Left renal pelvis (tissue), 4 donors: ENCODE results near the gene PWWP2B. TPM values are rescaled to one million over a fixed set of nuclear protein-coding genes. Genes with fewer than 3 reads are reported as not detected.

Source experiments
- DNase-seq, 4 donors: peaks; one replicate each; pipeline ENCODE4 v3.0.0-alpha.2; 2013; ENCODE audit warnings: low read depth in 4 of 4, low spot score in 3 of 4
- polyA plus RNA-seq, 4 donors: library from polyadenylated mRNA; unstranded; fragments of 120-200 nt; gene quantifications; one replicate each; pipeline ENCODE4 v1.2.1, GENCODE V29; 2013; ENCODE audit not compliant: insufficient read length in 4 of 4

Gene PWWP2B
- polyA plus RNA-seq, 4 donors: 2.7 to 12.9 (median 8.7) TPM

GRCh38 chr10:132362151-132362611 is 34.8 kb upstream of the PWWP2B start:
- DNase-seq: no peak

GRCh38 chr10:132363376-132363775 is 33.6 kb upstream of the PWWP2B start:
- no peak for DNase-seq

DNA sequence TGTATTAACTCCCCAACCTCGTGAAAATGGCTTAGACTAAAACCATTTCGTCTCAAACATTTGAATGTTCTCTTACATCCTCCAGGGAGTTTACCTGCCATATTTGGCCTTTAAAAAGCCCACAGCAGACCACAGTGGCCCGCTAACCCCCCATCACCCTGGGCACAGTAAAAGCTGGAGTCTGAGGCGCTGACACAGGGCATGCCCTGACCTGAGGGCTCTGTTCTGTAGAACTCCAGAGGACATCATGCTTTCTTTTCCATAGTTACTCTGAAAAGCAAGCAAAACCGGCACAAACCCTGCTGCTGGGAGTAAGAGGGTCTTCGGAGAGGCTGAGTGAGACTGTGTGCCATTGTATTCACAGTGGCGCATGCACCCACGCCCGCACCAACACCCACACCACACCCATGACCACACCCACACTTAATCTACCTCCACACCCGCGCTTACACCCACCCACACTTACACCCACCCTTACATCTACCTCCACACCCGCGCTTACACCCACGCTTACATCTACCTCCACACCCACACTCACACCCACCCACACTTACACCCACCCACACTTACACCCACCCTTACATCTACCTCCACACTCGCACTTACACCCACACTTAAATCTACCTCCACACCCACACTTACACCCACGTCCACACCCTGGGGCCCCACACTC is 32.9 kb upstream of the PWWP2B start:
- no peak for DNase-seq

- no peak for DNase-seq
Observed at GRCh38 chr10:132364594-132364970, 32.4 kb upstream of the PWWP2B start.

- no peak for DNase-seq
Observed at GRCh38 chr10:132365102-132365501, 31.9 kb upstream of the PWWP2B start.

- no peak for DNase-seq
Observed at GRCh38 chr10:132366006-132366405, 31.0 kb upstream of the PWWP2B start.

- DNase-seq: no peak
Observed at GRCh38 chr10:132366499-132366898, 30.5 kb upstream of the PWWP2B start.

GRCh38 chr10:132368391-132368790 is 28.6 kb upstream of the PWWP2B start:
- no peak for DNase-seq

DNA sequence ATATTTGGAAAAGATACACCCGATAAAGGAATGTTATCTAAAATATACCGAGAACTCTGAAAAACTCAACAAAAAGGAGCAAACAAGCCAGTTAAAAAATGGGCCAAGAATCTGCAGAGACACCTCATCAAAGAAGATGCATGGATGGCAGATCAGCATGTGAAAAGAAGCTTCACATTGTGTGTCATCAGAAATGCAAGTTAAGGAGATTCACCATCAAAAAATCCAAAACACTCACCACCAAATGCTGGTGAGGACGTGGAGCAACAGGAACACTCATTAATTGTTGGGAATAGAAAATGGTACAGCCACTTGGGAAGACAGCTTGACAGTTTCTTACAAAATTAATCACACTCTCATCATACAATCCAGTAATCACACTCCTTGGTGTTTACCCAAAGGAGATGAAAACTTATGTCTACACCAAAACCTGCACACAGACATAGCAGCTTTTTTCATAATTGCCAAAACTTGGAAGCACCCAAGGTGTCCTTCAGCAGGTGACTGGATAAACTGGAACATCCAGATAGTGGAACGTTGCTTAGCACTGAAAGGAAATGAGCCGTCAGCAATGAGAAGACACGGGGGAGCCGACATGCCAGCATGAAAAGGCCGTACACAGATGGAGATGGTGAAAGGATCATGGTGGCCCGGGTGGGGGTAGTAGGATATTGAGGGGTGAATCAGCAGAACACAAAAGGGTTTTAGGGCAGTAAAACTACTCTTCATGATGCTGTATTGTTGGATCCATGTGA is 27.9 kb upstream of the PWWP2B start:
- no peak for DNase-seq

DNA sequence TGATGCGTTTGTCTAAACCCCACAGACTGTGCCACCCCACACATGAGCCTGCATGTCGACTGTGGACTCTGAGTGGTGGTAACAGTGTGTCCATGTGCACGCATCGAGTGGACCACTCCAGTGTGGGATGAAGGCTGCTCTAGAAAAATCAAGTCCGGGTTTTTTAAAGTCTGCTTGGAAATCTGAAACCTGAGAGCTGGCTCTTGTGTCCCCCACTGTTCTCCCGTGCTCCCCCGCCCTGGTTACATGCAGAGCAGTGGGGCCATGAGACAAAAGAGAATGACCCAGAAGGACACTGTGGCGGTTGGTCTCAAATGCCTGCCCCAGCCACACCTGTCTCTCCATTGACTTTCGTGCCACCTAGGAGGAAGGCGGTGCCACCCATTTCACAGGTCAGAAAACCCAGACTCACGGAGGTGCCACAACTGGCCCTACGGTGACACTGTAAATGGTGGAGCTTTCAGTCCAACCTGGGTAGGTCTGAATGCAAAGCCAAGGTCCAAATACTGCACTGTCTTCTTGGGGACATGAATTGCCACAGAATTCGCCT is 27.3 kb upstream of the PWWP2B start:
- no peak for DNase-seq

- no peak for DNase-seq
Observed at GRCh38 chr10:132370426-132371340, 26.3 kb upstream of the PWWP2B start.

DNA sequence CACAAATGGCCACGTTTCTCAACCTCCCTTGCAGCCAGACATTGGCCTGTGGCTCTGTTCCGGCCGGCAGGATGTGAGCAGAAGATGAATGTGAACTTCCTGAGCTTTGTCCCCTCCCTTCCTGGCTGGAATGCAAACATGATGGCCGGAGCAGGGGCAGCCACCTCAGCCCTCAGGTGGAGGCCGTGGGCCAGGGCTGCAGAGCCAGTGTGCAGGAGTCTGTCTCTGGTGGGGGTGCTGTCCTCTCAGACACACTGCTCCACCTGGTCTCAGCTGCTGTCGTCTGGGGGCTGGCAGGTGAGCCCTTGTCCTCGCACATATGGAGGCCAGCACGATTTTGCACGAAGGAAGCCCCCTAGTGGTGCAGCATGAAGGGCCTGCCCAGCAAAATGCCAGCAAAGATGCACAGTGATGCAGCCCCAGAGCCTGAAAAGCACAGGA is 25.3 kb upstream of the PWWP2B start:
- DNase-seq: no peak

DNA sequence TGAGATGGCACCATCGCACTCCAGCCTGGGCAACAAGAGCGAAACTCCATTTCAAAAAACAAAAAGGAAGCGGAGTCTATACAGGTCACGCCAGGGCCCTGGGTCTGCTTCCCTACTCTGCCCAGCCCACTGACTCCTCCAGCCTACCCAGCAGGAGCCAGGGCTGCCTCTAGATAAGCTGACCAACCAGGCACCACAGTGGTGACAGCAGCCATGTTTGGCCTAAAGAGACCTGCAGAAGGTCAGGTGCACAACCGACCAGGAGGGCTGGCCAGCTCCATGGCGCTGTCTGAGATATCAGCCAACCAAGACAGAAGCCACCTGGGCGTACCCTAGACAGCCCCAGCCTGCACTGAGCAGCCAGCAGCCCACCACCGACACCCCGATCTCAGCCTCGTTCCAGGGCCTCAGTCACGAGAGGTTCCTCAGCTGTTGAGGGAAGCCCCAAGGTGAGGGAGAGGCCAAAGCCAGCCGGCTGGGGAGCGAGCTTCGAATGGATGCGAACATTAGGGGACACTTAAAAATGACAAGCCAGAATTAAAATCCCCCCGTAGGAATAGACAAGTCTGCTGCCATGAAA is 24.4 kb upstream of the PWWP2B start:
- DNase-seq: no peak

DNA sequence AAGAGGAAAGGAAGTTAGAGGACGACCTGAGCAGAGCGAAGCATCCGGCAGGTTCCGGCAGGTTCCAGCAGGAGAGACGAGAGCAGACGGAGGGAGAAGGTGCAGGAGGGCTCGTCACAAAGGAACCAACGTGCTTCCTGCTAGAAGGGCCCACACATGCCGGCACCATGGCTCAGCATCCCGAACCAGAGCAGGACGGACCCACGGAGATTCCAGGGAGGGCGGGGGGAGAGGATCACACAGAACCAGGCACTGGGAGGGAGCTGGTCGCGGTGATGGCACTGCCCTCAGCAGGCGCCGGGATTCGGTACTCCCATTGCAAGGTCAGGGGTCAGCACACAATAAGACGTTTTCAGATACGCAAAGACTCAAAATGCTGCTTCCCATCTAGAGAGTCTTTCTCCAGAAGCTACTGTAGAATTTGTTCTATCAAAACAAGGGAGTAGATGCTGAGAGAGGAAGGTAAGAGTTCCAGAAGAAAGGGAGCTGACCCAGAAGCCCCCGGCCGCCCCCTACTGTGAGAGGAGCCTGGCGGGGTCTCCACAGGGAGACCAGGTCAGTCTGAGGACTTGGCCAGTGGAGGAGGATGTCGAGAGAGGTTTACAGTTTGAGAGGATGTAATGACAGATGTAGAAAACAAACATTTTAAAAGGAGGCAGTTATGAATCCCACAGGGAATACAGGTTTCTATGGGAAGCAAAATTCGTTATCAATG is 23.6 kb upstream of the PWWP2B start:
- DNase-seq: no peak

- DNase-seq: no peak
Observed at GRCh38 chr10:132374176-132374575, 22.8 kb upstream of the PWWP2B start.

- DNase-seq: no peak
Observed at GRCh38 chr10:132374612-132375011, 22.4 kb upstream of the PWWP2B start.

GRCh38 chr10:132375116-132375794 is 21.7 kb upstream of the PWWP2B start:
- no peak for DNase-seq

- no peak for DNase-seq
Observed at GRCh38 chr10:132375795-132376297, 21.2 kb upstream of the PWWP2B start.

DNA sequence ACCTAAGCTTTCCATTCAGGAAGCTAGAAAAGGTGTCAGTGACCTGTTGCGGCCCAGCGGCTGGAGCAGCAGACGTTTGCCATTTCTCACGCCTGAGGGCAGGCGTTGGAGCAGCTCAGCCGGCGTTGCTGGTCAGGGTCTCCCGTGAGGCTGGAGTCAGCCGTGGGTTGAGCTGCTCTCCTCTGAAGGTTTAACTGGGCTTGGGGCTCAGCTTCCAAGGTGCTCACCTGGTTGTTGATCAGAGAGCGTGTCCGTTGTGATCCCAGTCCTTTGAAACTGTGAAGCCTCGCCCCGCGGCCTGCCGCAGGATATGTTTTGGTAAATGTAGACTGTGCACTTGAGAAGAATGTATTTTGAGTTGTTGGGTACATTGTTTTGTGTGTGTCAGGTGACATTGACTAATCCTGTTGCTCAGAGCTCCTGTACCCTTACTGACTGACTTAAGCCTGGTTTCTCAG is 20.6 kb upstream of the PWWP2B start:
- no peak for DNase-seq
